Glomerular endothelial cell (primary cell): ENCODE measurements around the gene MEF2C. TPM values are rescaled to one million over a fixed set of nuclear protein-coding genes. Genes with fewer than 3 reads are reported as not detected.

Source experiments
- DNase-seq: peaks from one replicate; pipeline ENCODE4 v3.0.0-alpha.2; 2011; ENCODE audit warnings: low read depth, low spot score; ENCODE audit errors: extremely low read depth
- total RNA-seq: library from RNA; depleted of rRNA; stranded (reverse); fragments of >200 nt; gene quantifications from 2 replicates; pipeline ENCODE4 v1.2.3, GENCODE V29; 2015

Gene MEF2C
- total RNA-seq, 1 donor from 2014 or later = 40.0 TPM

DNA sequence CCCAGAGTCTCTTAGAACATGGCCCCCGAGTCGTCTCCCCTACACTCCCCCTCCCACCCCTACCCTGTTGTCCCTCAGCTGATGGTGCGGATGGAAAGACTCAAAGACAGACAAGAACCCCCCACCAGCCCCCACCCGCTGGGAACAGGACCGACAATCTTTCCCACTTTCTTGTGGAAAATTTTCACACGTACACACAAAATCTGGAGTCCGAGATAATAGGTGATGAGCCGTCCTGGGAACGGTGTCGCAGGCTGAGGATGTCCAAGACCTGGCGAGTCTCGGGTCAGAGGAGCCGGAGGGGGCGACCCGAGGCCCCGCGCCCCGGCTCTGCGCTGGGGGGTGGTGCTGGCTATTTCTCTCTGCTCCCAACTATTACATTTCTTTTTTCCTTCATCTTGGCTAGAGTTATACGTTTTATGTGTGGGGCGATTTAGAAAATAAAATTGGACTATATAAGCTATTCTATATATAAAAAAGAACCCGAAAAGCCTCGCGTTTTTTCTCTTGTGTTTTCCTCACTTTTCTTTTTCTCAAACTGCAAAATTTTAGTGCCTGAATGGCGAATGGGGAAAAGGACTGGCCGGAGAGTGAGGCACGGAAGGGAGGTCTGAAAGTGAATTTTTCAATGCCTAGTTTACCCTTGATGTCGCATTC lies 188.8 kb downstream of the MEF2C start:
- no peak for DNase-seq

DNA sequence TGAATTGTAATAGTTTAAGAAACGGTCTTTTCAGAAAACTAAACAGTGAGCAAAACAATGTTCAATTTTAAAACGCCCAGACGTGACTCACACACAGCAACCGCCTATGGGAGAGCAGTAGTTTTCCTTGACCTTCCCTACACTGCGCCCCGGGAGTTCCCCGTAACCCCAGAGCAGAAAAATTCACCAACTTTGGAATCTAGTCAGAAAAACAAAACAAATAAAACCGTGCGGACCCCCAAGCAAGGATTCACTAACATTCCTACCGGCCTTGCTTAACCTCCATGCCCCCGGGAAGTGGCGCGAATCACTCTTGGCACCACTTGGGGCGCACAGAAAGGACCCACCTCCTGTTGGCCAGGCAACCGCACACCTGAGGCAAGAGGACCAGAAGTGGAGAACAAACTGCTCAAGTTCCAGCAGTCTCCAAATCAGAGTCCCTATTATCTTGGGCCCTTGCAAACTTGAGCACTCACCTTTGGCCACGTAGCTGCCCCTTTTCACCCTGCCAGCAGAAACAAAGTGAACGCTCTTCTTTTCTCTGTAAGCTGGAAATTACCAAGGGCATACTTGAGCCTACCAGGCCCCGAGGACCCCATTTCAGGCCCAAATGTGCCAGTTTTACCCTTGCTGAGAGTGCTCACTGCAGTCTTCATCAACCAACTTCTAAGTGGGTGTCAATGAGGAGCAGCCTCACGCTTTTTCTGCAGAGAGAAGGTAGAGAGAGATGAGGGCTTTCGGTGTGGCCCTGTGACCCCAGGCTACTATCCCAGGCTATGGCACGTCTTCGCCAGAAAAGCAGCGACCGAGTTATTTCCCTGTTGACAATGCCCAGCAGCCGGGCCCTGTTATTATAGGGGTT lies 189.7 kb downstream of the MEF2C start:
- no peak for DNase-seq

DNA sequence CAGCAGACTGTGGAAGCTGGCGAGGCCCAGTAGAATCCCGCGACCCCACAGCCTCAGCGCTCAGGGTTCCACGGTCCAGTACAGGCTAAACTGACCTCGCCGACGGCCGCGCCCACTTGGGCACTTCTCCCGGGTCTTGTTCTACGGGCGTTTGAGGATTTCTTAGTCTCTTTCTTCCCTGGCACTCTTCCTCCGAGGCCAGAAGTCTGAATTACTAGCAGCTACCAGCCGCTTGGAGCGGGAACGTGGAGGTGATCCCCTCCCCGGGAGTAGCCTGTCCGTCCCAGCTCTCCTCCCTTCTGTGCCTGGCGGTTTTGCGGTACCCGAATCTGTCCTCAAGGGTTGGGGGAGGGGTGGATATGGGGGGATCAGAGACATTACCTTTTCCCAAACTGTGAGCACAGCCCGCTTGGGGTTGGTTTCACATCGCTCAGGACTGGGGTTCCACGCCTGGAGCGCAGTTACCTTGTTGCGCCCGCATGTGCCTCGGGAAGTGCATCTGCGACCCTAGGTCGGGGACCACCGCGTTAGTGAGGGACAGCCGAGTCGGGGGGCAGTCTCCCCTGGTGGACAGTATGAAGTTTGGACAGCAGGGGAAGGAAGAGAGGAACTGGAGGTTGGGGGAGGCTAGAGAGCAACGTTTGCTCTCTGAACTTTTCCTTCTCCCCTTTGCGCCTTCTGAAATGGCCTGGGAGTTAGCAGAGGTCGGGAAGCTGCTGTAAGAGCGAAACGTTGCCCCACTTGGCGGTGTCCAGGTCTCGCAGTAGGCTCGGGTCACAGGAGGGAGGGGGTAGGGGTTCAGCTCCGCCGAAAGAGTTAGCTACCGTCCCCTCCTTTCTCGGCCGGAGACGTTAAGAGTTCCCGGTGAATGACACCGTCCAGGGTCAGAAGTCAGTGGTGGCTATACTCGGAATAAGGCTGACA lies 190.8 kb downstream of the MEF2C start:
- no peak for DNase-seq

DNA sequence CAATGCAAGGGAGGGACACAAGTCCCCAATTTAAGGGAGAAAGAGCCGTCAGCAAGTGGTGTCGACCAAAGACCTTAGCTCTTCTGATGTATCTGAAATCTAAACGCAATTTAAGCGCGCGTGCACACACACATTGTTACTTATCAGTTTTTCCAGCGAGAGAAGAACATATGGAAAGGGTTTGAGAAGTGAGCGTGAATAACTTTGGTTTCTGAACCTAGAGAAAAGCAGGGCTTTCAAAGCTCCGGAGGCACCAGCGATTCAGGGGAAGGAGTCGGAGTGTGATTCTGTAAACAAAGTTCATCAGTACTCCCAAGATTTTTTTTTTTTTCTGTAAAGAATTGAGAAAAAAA lies 191.8 kb downstream of the MEF2C start:
- no peak for DNase-seq

DNA sequence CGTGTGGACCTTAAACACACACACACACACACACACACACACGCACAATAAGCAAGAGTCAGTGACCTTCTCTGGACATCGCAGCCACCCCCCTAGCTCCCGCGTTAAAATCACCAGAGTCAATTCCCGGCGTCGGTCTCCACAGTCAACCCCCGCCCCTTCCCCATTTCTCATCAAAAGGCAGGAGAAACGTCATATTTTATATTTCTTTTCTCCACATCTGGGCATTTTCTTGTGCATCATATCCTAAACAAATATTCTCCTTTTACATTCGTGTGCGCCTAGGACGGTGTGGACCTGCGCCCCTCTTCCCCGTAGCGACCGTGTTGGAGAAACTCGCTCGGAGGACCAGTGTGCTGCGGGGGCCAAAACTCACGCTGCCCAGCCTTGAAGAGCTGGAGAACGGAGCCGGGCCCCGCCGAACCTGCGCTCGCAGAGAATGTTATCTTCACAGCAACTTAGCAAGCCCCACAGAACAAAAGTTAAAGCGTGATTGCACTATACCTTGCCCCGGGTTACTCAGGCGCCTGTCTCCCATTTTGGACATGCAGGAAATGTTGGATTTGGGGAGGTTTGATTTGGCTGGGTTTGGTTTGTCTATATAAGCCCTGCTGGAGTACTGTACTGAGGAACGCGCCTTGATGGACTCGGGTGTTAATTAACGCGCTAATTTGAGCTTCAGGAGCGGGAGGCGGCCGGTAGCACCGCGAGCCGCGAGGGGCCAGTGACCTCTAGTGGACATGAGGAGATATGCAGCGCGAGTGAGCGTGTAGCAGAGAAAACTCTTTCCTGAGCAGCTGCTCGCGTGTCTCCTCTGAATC lies 192.4 kb downstream of the MEF2C start:
- DNase-seq = peak; percentile 51

DNA sequence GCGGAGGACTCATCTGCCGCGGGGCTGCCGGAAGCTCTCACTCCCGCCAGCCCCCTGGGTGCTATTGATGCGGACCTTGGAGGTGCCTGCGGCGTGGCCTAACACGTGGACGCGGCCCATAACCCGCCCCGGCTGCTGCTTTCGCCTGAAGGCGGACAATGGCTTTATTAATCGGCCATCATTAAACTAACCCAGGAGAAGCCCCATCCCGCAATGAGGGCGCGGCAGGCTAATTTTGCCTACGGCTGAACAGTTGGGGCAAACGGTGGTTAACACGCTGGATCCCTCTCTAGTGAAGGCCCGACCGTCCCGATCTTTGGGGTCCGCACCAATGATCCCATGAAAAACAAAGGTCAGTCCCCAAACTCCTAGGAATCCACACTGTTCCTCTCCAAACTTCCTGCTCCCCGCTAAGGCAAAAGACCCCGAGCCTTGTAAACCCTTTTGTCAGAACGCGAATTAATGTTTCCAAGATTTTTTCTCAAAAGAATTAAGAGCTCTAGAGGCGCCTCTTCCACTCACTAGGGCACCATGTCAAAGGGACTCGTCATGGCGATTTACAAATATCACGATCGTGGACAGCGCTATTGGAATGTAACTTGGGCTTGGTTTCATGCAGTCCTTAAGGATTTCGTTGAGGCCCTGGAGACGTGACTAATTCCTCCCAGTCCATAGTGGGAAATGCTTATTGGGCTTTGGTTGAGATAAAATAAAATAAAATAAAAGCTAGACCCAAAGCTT lies 193.1 kb downstream of the MEF2C start:
- DNase-seq = no peak

DNA sequence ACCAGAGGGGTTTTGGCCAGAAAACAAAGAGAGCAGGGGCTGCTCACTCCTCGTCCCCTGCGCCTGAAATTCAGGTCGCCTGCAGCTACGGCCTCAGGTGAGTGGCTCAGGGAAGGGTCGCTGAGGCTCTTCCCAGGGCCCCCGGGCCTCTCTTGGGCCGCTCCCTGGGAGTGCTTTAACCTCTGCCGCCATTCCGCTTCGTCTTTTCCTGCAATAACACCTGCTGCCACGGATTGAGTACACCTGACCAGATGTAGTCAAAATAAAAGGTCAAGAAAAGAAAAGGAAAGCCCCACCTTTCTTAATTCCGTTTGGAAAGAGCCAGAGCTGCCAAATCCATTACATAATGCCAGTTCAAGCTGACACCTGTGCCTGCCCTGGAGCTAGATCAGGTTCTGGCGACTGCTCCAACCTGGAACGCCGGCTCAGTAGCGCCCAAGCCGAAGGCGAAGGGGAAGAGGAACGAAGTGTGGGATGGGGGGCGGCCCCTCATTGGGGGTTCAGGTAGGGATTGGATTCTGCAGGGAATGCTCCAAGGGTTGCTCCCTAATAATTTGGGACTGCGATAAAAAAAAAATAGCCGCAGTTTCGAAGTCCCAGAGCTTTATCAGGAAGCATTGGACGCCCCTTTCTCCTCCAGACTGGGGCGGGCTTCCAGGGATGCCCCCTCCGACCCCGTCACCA lies 193.9 kb downstream of the MEF2C start:
- no peak for DNase-seq

DNA sequence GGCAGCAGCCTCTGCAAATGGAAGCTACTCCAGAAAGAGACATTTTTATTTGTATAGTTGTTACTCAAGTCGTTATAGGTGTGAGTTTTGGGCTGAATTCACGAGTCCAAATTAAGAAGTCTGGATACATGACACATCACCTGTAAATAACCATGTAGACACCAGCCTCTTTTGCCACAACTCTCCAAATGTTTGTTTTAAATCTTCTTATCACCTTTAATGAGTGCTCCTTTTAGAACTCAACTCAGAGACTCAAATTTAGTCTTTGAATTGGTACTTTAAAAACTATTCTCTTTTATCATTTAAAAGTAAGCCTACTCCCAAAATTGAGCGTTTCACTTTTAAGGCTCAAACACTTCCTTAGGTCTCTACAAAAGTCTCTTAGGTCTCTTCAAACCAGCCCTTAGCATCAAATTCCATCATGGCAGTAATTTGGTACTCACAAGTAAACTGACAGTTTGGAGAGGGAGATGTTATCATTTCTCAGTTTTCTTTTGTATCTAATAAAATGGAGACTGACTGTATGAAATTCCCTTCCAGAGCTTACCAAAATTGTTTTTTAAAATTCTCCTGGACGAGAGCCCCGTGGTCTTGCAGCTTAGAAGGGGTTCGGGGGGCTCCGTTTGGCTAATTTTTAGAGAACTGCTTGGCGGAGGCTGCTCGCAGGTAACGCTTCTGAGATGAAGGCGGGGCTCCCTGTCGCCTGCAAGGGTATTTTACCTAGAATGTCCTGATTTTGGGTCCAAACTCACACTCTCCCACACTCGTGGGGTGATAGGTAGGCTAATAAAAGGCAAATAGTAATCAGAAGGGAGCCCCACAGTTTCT lies 194.6 kb downstream of the MEF2C start:
- no peak for DNase-seq

DNA sequence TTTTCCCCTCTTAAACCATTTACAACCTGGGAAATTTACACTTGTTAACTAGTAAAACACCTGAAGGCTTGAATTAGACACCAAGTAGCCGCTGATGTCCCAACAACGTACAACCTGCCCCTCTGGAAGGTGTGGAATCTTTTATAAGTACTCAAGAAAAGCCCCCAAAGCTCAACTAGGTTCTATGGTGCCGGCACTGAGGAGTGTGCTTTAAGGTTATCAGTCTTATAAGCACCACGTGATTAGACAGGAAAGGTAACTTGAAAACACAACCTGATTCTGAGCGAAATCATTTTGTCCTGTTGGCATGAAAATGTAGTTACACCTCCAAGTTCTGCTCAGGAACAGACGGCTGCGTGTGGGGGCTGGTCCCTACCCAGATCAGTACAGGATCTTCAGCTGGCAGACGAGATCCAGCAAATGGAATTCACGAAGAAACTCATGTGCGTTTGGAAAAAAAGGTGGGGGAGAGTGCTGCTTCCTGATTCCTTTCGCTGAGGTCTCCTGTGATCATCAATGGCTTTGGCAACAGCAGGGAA lies 195.5 kb downstream of the MEF2C start:
- no peak for DNase-seq

DNA sequence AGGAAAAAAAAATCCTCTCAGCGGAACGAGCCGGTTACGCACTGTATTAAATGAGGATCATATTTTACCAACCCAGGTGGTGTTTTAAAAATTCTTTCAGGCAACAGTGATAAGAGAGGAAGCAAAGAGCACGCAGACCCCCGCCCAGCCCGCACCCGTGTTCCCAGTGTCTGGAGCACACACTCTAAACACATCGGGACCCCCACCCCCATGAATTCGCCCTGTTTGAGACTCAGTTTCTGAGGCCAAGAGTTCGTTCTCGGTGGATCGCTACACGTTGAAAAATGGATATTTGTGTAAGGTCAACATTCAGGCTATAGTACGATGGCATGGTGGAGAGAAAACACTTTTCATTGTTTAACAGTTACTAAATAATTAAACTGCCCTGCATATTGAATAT lies 196.3 kb downstream of the MEF2C start:
- no peak for DNase-seq

DNA sequence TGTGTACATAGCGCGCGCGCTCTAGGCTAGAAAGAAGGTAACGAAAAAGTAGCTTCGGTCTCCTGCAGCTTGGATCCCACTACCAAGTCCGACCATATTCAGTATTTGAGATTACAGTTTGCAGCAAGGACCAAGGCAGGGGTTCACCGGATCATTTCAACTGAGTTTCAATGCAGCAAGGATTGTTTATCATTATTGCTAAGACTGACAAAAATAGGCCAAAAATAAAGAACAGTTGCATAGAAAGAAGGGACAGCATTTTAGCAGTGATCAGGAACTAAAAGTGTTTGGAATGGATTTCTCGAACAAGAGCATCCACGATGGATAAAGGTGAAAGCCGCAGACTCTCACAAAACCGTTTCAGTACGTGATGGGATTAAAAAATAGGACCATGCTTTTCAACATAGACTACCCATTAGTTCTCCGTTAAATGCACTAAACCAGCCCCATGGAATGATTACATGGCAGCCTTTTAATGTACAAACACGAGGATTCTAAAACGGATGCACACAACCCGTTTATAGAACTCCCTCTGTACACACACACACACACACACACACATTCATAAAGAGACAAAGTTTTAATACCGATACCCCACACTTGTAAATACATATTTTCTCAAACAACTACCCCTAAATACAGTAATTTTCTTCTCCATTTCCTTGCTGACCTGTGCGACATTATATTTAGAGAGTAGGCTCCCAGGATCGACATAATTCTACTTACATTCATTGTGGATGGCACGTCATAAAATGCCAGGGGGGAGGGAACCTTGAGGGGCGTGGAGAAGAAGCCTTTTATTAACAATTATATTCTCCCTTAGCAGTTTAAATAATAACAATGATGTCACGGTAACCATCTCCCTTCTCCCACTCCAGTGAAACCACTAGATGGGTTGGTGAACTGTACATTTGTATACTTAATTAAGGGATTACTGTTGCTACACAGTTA lies 197.1 kb downstream of the MEF2C start:
- DNase-seq = no peak

DNA sequence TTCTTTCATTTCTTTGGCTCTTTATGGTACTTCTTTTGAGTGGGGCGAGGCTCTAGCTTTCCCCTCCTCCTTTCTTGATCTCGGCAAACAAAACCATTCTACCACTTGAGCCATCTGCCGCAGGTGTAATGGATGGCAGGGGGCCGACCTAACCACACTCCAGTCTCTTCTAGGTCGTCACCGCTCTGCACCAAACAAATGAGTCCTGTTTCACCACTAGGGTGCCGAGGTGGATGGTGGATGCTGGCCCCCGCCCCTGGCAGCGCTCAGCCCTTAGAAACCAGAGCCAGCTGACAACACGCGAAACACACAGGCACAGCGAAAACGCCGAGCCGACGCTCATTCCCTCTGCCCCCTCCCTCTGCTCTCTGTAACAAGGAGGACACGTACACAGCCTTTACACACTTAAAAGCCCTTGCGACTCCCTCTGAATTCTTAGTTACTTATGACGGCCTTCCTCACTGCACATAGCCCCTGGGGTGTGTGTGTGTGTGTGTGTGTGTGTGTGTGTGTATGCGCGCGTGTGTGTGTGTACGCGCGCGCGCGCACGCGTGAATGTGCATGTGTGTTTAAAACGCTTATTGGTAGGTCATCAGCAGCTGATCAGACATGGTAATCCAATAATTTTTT lies 199.4 kb downstream of the MEF2C start:
- DNase-seq = no peak

DNA sequence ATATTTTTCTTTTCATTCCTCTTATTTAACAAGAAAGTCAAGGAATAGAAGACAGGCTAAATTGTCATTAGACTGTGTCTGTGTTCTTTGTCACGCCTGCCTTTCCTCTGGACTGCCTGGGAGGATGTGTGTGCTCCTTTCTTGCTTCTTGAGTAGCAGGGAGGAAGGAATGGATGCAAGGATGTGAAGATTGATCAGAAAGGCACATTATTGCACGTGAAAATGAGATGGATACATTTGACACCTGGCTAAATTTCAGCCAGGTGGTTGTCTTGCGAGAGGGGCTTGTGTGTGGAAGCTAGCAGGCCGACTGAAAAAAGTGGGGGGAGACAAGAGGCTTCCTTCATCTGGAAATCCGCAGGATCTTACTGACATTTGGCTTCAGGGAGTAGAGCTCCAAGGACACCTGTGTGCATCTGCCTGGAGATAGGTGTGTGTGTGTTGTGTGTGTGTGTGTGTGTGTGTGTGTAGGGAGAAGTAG lies 200.1 kb downstream of the MEF2C start:
- no peak for DNase-seq

DNA sequence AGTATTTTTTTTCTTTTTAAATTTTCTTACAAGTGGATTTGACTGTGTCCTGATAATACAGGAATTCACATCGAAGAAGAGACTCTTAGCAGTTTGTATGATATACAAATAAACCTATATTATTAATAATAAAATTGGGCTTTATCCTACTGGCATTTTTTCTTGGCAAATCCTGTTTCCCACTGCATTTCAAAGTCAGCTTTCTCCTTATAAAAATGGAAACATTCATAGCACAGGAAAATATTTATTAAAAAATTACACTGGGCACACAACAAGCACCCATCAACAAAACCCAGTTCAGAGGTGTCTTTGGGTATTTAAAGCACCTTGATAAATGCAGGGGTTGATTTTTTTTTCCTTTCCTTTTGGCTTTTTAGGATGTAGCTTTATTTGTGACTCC lies 200.9 kb downstream of the MEF2C start:
- DNase-seq = no peak

DNA sequence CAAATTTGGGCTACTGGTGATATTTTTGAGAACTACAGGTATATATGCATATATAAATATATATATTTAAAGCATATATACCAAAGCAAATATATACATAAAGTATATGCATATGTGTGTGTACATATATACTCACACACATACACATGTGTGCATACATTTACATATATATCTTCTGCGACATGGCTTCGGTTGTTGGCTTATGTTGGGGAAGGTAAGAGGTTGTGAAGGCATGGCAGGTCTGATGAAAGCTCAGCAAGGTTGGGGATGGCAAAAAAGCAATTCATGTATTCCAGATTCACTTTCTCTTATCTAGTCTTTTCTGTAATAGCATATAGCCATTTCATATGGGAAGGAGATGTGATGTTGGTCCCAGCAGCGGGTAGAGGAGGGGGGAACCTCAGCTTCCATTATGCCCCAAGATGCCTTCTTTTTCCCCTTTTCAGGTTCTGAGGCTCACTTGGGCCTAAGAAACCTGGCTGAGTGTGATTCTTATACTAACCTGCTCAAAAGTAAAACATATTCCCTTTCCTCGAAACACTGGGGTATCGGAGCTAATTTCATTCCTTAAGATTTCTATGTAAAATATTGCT lies 201.7 kb downstream of the MEF2C start:
- no peak for DNase-seq
